GM12878 (cell line): ENCODE measurements around the gene UNC5B.

Experiments used
- ESRRA ChIP-seq: IDR thresholded peaks from 2 replicates; pipeline ENCODE4 v1.6.1; 2012; ENCODE audit warnings: mild to moderate bottlenecking, low read length, improper control_type of control experiment
- FOS ChIP-seq: IDR thresholded peaks from 3 replicates; pipeline ENCODE4 v1.6.1; 2011; ENCODE audit warnings: borderline replicate concordance; ENCODE audit not compliant: insufficient read length; ENCODE audit errors: extremely low read depth
- HDGF ChIP-seq: fragments of 450-650 bp; IDR thresholded peaks from 2 replicates; pipeline ENCODE4 v1.6.1; 2016; ENCODE audit warnings: antibody characterized with exemption
- POLR2A ChIP-seq: IDR thresholded peaks from 2 replicates; pipeline ENCODE4 v1.6.1; 2011; ENCODE audit warnings: low read depth, mild to moderate bottlenecking, low read length
- POLR2AphosphoS5 ChIP-seq: IDR thresholded peaks from 2 replicates; pipeline ENCODE4 v1.6.1; 2011; ENCODE audit warnings: mild to moderate bottlenecking, low read length, inconsistent platforms
- RBBP5 ChIP-seq: fragments of 200-600 bp; sonication (generic); conservative IDR thresholded peaks from 2 replicates; pipeline ENCODE4 v1.6.1; 2016
- SP1 ChIP-seq: IDR thresholded peaks from one replicate; pipeline ENCODE4 v1.6.1; 2011; ENCODE audit warnings: low read depth, low read length
- TCF7 ChIP-seq: IDR thresholded peaks from 2 replicates; pipeline ENCODE4 v1.6.1; 2014; ENCODE audit warnings: antibody characterized with exemption, borderline replicate concordance
- ZBED1 ChIP-seq: IDR thresholded peaks from 2 replicates; pipeline ENCODE4 v1.6.1; 2016; ENCODE audit warnings: borderline replicate concordance
- TF ChIP-seq, protein P1 (sequence below): fragments of 450-650 bp; conservative IDR thresholded peaks from 2 replicates; pipeline ENCODE4 v1.6.1; 2017; ENCODE audit warnings: mild to moderate bottlenecking, moderate library complexity
- TF ChIP-seq, protein P2 (sequence below), 3 experiments: IDR thresholded peaks in 2 of 3; conservative IDR thresholded peaks in 1 of 3; 2 replicates each; pipeline ENCODE4 v1.5.1; 2011; ENCODE audit warnings: low read depth in 3 of 3, low read length in 3 of 3, mild to moderate bottlenecking in 3 of 3, control low read depth in 2 of 3, moderate library complexity in 2 of 3, inconsistent platforms in 1 of 3, mixed read lengths in 1 of 3; ENCODE audit not compliant: control insufficient read depth in 2 of 3, insufficient read depth in 1 of 3; ENCODE audit errors: extremely low read depth in 1 of 3
- TF ChIP-seq, protein P3 (sequence below): IDR thresholded peaks from 2 replicates; pipeline ENCODE4 v1.6.1; 2012; ENCODE audit warnings: low read depth, low read length, improper control_type of control experiment
- TF ChIP-seq, protein P4 (sequence below): fragments of 450-650 bp; IDR thresholded peaks from 2 replicates; pipeline ENCODE4 v1.6.1; 2016; ENCODE audit warnings: mild to moderate bottlenecking
- TF ChIP-seq, protein P5 (sequence below): fragments of 450-650 bp; IDR thresholded peaks from 2 replicates; pipeline ENCODE4 v1.6.1; 2014; ENCODE audit warnings: mild to moderate bottlenecking

DNA sequence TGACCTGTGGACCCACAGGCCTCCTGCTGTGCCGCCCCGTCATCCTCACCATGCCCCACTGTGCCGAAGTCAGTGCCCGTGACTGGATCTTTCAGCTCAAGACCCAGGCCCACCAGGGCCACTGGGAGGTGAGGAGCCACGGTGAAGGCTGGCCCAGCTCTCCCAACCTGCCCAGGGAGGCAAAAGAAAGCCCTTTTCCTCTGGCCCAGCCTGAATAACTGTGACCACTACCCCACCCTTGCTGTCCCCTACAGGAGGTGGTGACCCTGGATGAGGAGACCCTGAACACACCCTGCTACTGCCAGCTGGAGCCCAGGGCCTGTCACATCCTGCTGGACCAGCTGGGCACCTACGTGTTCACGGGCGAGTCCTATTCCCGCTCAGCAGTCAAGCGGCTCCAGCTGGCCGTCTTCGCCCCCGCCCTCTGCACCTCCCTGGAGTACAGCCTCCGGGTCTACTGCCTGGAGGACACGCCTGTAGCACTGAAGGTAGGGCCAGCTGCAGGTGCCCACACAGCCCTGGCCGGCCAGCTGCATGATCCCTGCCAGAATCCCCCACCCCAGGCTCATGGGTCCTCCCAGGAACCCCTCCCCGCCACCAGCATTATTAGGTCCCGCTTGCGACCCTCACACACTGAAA lies 81.2 kb downstream of the UNC5B start:
- TF ChIP-seq, protein P1, sequence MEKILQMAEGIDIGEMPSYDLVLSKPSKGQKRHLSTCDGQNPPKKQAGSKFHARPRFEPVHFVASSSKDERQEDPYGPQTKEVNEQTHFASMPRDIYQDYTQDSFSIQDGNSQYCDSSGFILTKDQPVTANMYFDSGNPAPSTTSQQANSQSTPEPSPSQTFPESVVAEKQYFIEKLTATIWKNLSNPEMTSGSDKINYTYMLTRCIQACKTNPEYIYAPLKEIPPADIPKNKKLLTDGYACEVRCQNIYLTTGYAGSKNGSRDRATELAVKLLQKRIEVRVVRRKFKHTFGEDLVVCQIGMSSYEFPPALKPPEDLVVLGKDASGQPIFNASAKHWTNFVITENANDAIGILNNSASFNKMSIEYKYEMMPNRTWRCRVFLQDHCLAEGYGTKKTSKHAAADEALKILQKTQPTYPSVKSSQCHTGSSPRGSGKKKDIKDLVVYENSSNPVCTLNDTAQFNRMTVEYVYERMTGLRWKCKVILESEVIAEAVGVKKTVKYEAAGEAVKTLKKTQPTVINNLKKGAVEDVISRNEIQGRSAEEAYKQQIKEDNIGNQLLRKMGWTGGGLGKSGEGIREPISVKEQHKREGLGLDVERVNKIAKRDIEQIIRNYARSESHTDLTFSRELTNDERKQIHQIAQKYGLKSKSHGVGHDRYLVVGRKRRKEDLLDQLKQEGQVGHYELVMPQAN = no peak
- TF ChIP-seq POLR2AphosphoS5 = no peak
- no peak for TF ChIP-seq POLR2A
- TF ChIP-seq ESRRA = no peak
- TF ChIP-seq FOS = no peak
- TF ChIP-seq TCF7 = no peak
- no peak for TF ChIP-seq HDGF
- TF ChIP-seq, protein P2, sequence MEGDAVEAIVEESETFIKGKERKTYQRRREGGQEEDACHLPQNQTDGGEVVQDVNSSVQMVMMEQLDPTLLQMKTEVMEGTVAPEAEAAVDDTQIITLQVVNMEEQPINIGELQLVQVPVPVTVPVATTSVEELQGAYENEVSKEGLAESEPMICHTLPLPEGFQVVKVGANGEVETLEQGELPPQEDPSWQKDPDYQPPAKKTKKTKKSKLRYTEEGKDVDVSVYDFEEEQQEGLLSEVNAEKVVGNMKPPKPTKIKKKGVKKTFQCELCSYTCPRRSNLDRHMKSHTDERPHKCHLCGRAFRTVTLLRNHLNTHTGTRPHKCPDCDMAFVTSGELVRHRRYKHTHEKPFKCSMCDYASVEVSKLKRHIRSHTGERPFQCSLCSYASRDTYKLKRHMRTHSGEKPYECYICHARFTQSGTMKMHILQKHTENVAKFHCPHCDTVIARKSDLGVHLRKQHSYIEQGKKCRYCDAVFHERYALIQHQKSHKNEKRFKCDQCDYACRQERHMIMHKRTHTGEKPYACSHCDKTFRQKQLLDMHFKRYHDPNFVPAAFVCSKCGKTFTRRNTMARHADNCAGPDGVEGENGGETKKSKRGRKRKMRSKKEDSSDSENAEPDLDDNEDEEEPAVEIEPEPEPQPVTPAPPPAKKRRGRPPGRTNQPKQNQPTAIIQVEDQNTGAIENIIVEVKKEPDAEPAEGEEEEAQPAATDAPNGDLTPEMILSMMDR (IDR thresholded peaks at IDR 0.05 in 2 of 3, conservative IDR thresholded peaks at IDR 0.05 in 1 of 3; ENCODE audit: control insufficient read depth in 2 of 3, extremely low read depth in 1 of 3, insufficient read depth in 1 of 3, low read depth in 3 of 3, low read length in 3 of 3) = no peak
- TF ChIP-seq SP1 = no peak
- TF ChIP-seq RBBP5 = no peak
- TF ChIP-seq, protein P3, sequence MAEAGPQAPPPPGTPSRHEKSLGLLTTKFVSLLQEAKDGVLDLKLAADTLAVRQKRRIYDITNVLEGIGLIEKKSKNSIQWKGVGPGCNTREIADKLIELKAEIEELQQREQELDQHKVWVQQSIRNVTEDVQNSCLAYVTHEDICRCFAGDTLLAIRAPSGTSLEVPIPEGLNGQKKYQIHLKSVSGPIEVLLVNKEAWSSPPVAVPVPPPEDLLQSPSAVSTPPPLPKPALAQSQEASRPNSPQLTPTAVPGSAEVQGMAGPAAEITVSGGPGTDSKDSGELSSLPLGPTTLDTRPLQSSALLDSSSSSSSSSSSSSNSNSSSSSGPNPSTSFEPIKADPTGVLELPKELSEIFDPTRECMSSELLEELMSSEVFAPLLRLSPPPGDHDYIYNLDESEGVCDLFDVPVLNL = no peak
- TF ChIP-seq, protein P4, sequence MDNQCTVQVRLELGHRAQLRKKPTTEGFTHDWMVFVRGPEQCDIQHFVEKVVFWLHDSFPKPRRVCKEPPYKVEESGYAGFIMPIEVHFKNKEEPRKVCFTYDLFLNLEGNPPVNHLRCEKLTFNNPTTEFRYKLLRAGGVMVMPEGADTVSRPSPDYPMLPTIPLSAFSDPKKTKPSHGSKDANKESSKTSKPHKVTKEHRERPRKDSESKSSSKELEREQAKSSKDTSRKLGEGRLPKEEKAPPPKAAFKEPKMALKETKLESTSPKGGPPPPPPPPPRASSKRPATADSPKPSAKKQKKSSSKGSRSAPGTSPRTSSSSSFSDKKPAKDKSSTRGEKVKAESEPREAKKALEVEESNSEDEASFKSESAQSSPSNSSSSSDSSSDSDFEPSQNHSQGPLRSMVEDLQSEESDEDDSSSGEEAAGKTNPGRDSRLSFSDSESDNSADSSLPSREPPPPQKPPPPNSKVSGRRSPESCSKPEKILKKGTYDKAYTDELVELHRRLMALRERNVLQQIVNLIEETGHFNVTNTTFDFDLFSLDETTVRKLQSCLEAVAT = no peak
- TF ChIP-seq, protein P5, sequence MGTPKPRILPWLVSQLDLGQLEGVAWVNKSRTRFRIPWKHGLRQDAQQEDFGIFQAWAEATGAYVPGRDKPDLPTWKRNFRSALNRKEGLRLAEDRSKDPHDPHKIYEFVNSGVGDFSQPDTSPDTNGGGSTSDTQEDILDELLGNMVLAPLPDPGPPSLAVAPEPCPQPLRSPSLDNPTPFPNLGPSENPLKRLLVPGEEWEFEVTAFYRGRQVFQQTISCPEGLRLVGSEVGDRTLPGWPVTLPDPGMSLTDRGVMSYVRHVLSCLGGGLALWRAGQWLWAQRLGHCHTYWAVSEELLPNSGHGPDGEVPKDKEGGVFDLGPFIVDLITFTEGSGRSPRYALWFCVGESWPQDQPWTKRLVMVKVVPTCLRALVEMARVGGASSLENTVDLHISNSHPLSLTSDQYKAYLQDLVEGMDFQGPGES = no peak
- no peak for TF ChIP-seq ZBED1
